Stimulated activated CD4-positive, alpha-beta T cell treated with anti-CD3 and anti-CD28 coated beads, TNF-alpha, amount 100 ng/mL, for 4 hours (primary cell): Measurements from ENCODE around the gene RSPO3.

Source experiments
- DNase-seq, 3 experiments: peaks; one replicate each; pipeline ENCODE4 v3.0.0-alpha.2; 2020; ENCODE audit warnings: low read depth in 3 of 3

The RSPO3 gene

DNA sequence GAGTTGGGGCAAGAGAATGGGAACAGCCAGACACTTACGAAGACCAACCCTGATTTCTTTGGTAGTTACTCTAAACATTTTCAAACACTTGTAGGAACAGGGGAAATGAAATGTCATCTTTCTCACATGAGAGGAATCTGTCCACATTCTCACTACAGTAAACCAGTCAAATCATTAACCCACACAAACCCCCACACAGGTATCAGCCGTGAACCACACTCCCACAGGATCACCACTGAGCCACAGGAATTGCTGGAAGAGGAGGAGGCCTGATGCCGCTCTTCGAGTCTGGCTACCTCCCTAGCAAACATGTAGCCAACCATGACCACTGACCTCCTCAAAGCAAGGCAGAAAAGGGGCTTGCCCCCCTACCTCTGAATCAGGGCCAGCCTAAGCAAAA lies 6.9 kb upstream of the RSPO3 start:
- no peak for DNase-seq

DNA sequence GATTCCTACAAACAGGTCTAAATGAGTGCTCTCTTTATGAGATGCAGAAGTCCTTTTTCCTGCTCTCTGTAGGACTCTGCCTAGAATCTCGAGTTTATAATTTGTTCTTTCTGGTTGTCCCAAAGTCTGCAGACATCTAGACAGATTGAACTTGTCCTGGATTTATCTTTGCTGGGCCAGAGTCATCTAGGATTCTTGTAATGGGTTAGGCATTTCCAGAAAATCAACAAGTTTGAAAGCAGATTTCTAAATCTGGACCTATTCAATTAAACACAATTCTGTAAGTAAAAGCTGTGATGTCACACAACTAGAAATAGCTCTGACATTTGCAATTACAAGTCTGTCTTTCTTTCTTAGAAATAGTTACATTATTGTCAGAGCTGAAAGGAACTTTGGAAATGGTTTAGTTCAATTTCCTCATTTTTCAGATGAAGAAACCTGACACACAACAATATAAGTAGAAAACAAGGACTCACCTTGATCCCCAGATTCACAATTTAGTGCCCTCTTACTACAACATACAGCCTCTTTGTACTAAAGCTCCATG lies 4.2 kb upstream of the RSPO3 start:
- no peak for DNase-seq

DNA sequence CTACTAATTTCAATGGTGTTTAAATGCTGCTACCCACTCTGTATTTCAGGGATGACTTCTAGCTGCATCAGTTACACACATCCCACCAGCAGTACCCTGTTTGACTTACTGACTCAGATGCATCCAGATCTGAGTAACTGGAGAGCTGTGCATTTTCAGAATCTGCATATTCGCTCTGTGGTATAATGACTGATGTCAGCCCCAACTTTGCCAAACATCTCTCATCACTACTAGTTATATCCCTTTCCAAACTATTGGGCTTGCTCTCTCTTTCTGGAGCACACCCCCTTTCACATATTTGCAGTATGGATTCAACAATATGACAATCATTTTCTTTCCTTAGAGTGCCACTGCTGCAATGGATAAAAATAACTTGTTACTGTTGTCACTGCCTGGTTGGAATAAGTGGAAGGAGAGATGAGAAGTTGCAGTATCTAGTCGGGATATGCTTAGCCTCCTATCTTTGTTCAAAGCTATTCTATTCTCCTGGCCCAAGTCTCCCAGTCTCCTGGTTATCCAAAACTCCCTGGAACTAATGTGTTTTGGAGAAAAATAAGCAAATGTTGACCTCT lies 3.3 kb upstream of the RSPO3 start:
- DNase-seq = no peak

DNA sequence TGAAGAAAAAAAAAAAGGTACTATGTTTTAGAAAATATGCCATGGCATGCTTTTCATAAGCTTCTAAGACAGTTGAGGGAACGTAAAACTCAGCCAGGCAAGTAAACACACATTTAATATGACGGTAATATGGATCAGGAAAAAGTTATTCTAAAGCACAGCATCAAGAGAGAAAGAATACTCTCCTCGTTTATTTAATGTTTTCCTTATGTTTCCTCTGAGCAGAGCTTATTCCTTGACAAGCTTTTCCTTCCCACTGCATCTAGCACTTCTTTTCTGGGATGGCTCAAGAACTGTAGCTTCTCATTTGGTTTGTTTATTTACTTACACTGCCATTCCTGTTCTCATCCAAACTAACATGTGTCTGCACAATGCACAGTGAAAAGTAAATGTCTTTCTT lies 2.7 kb upstream of the RSPO3 start:
- no peak for DNase-seq

DNA sequence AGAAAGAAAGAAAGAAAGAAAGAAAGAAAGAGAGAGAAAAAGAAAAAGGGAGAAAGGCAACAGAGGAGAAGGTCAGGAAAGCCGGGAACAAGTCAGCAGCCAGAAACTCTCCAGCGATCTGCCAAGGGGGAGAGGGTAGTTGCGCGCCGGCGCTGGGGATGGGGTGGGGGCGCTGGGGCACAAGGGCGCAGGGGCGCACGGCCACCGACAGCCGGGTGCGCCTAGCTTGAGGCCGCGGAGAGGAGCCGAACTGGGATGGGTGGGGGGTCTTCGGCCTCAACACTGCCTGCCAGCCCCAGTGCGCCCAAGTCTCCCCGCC lies 533 bp upstream of the RSPO3 start:
- no peak for DNase-seq

DNA sequence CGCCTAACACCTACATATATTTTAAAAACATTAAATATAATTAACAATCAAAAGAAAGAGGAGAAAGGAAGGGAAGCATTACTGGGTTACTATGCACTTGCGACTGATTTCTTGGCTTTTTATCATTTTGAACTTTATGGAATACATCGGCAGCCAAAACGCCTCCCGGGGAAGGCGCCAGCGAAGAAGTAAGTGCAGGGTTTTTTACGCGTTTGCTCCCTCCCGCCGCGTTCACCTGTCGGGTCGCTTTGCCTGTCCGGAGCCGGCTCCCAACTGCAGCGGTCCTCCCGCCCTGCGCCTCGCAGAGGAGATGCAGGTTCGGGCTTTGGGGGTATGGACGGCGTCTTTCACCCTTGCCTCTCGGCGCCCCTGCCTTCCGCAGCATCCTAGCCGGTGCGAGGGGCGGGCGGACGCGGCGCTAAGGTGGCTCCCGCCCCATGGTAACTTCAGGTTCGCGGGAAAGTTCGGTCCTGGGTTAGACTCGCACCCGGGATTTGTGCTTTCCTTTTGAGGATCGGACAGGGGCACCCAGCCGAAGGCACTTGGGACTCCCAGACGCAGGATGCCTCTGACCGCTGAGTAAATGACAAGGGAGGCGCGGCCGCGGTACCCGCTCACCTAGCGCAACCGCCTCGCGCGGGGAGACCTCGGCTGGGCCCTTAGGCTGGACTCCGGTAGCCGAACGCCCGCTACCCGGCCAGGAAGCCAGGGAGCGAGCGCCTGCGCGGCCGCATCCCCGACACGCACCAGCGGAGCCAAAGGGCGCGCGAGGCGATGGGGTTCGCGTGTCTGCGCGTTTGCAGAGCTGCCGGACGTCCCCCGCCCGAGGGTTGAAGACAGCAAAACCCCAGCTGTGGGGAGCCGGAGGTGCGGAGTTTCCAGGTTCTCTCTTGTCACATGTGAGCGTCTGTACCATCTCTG lies 891 bp downstream of the RSPO3 start:
- no peak for DNase-seq

DNA sequence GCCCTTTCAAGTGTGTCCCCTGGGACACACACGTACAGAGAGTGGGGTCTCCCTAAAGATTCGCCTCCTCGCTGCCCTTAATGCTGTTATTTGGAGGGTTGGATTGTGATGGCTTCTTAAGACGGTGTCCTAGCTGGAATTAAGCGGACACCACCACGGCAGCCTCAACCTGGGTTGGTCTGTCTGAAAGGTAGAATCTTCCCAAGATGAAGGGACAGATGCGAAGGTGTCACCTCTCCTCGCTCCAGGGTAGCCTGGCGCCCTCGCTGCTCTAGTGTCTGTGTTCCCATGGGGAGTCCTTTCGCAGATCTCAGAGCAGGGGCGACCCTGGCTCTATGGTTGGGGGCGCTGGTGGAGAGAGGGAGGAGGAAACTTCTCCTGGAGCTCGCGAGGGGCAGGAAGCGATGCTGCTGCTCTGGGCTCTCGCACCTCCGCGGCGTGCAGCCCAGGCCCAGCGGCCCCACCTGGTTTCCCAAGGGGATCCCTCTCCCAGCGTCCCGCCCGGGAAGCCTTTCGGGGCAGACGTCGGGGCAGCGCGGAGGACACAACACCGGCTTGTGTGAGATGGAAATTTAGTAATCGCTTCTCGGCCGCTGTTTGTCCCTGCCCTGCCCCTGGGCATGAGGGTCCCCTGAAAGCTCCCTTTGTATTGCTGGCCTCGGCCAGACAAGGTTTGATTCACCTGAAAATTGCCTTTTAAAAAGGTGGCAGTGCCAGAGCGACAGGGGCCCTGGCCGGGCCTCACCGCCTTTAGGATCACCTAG lies 1.7 kb downstream of the RSPO3 start:
- DNase-seq = no peak

DNA sequence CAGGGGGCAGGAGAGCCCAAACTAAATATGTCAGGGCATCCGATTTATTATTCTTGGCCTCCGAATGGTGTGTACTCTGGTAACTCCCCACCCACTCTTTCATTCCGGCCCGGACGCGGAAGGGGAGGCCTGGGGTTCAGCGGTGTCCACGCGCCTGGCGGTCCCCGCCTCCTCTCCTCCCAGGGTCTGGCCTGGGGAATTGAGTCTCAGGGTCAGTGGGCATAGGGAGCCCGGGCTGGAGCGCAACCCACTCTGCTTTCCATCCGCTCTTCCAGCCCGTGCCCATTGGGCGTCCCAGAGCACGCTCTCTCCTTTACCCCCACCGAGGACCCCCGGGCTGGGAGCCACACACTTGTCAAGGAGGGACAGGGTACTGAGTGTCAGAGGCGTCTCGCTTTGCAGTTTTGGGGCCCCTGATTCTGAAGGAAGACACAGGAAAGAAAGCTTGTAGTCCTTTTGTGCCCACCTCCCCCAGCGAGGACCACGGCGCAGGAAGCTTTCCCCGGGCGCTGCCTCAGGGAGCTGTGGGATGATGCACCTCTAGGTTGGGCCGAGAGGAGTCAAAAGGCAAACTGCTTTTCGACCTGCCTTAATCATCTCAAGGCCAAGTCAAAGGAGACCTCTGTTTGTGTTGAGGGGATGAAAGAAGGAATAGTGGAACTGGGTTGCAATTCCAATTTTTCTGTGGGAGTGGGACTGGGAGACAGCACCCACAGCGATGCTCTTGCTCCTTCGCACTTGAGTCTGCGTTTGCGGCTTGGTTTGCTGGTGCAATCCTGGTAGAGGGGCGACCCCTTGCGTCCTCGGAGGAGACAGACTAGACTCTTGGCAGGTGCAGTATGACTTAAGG lies 2.5 kb downstream of the RSPO3 start:
- DNase-seq = peak; percentile 16 to 37 (median 17)

DNA sequence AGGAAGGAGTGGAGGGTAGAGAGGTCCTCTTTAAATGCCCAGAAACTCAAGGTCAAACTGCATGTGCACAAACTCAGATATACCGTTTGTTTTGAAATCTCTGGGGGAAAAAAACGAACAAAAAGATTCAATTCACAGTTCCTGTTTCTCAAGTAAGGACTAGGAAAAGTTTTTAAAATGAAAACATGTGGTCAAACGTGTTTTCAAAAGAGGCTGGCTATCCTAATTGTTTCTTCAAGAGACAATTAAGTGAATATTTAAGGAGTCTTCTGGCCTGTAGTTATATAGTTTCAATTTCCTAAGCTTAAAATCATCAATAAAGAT lies 3.1 kb downstream of the RSPO3 start:
- no peak for DNase-seq

DNA sequence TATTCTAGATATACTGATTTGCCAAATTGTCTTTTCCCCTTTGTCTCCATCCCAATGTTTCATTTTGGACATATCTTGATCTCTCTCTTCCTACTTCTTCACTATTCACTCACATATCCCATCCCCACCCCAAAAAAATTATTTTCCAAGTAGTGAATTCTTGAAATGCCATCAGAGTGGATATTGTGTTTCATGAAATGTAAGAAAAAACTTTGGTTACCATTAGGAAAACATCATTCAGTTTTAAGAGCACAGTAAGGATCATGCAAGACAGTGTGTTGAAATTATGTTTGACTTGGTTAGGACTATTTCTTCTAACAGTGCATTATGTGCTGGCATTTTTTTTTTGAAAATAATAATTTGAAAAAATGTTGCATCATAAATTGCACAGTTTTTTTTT lies 5.7 kb downstream of the RSPO3 start:
- no peak for DNase-seq

DNA sequence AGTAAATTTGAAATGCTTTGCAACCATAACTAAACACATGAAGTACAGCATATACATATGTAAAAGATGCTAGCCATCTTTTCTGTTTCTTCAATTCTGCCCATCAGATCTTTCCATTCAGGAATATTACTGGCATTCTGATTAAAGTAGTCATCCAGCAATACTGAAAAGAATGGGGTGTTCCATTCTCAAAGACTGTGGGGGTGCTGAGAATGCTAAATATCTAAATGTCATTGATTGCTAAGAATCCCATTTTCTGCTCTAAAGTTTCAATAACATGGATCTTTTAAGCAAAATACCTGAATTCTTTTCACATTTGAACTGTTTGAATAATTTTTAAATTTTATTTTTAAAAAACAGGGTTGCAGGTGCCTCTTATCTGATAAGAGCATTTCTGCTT lies 6.2 kb downstream of the RSPO3 start:
- no peak for DNase-seq

DNA sequence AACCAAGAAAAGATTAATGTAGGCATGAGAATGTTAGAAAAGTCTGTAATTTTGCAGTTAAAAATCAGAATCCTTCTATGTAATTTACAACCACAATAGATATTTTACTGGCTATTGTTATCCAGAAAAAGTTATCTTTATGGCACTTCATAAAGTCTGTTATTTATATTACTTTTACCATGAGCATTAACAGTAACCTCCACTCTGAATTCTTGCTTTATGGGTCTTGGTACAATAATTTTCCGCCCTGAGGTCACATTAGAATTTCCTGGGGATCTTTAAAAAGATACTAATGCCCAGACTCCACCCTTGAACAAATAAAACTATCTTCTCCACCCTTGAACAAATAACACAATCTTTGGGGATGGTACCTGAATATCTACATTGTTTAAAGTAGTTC lies 9.6 kb downstream of the RSPO3 start:
- no peak for DNase-seq

DNA sequence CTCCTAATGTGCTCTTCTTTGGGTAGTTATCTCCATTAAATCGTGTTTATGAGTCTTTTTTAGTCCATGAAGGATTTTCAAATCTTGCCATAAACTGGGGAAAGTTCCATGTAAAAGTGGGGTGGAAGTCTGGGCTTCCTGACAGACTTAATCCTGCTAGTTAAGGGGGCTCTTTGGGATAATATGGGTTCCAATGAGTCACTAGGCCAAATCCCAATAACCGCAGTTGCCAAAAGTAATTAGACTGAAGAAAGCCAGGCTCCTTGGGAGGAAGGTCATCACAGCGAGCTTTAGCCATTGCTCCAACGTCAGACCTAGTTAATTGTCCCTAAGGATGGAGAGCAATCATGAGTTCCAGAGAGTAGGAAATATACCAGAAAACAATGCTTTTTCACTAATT lies 10.8 kb downstream of the RSPO3 start:
- no peak for DNase-seq

DNA sequence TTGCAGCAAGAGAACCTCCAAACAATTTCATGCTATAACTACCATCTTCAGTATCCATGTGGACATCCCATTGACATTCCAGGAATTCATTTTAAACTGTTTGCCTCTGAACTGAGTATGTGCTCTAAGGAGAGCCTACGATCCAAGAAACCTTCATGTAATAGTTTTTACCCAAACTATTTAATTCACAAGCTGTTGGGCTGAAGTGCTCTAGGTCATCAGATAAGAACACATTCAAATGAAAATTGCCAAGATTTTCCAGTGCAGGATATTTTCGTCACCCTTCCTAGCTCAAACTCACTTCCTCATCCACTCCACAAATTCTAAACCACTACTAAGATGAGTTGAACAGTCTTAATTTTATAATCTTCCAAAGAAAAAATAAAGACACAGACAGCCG lies 12.8 kb downstream of the RSPO3 start:
- DNase-seq = no peak

DNA sequence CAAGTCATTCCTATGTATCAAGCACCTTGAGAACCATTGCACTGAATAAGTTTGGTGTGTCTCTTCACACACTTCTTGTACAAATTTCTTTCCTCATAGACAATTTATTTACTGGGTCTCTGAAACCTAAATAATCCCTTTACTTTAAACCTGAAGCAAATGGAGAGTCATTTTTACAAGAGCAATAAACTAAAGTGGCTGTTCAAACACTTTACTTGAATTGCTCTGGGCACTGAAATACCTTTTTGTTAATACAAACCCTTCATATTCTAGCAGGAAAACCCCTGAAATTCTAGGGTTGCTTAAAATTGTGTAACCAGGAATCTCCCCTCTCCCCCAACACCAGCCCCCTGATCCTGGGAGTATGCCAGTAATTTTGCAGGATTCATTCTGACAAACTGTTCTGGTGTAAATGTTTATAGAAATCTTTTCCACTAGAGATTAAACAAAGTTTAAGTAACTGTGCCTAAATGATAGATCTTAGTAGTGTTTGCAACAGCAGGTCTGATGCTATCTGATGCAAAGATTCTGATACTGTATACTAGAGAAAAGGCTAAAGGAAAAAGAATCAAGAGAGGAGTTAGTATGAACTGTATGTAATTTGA lies 13.4 kb downstream of the RSPO3 start:
- DNase-seq = no peak

DNA sequence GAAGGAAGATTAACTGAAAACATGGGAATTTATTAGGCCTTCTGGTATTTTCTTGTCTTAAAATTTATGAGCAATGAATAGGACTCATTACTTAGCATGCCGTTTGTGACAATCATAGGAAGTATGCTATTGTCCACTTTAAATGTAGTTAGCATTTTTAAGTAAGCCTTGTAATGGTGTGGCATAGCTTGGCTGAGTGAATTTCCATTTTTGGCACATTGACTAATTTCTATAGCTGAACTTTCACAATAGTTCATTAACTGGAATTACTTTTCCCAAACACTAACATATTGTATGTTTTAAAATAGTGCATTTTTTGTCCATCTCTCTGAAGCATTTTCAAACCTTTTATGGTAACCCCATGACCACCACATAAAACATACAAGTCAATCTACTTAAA lies 15.7 kb downstream of the RSPO3 start:
- DNase-seq = no peak

DNA sequence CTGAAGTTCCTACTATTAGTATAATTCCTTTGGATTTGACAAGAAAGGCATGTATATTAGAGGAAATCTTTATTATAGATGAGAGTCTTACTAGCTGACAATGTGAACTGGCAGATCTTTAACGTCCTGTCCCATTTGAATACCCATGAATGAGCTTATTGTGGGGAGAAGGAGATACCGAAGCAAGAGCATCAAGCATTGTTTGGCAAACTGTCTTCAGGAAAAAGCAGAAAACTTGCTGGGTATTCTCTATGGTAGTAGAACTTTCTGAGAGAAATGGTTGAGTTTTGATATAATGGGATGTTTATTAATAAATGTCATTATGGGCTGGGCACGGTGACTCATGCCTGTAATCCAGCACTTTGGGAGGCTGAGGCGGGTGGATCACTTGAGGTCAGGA lies 18.3 kb downstream of the RSPO3 start:
- DNase-seq = no peak

DNA sequence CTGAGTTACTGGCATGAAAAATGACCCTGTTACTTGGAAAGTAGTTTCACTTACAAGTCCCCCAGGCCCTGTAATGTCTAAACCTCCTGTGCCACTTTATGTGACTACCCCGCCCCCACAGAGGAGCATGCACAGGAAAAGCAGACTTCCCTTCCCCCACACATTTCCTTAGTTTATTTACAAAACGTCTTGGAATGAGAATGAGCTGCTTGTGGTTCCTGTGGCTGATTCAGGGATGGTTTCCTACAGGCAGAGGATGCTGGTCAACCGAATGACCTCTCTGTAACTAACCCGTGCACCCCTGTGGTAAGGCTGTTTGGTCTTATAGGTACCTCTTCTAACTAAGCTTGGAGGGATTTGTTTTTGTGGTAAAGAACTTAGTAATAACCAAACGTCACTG lies 28.5 kb downstream of the RSPO3 start:
- DNase-seq = no peak

DNA sequence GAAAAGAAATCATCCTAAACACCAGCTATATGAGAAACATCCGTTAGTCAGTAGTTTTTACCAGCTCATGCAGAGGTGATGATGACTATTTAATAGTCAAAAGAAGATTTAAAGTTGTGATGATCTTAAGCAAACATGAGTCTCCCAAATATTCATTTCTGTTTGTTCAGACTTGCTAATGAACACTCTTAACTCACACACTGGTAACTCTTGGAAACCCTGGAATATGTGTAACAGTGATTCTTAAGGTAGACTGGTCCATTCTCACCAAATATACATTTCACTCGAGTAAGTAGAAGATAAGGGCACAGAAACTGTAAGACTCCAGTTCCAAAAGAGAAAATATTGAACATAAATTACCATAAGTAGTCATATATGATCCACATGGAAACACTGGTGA lies 29.1 kb downstream of the RSPO3 start:
- no peak for DNase-seq

DNA sequence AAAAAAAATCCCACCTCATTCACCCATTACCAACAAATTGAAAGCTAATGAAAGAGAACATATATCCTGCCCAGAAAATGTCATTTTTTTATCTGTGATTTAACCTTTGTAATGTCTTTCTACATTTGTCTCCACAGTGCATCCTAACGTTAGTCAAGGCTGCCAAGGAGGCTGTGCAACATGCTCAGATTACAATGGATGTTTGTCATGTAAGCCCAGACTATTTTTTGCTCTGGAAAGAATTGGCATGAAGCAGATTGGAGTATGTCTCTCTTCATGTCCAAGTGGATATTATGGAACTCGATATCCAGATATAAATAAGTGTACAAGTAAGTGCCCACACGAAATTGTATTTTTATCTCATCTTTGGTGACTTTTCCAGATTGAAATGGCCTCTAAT lies 30.0 kb downstream of the RSPO3 start:
- no peak for DNase-seq

DNA sequence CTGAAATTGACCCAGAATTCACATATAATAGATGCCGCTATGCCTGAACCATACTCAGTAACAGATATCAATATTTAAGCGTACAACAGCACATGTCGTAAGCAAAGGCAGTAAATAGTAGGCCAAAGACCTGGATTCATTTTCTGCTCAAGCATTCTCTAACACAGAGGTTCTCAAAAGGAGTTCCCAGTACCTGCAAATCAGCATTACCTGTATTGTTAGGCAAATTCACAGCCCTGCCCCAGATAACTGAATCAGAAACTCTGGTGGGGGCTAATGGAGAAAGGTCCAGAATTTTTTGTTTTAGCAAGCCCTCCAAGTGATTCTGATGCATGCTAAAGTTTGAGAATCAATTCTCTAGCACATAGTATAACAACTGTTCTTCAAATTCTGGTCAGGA lies 36.0 kb downstream of the RSPO3 start:
- no peak for DNase-seq

DNA sequence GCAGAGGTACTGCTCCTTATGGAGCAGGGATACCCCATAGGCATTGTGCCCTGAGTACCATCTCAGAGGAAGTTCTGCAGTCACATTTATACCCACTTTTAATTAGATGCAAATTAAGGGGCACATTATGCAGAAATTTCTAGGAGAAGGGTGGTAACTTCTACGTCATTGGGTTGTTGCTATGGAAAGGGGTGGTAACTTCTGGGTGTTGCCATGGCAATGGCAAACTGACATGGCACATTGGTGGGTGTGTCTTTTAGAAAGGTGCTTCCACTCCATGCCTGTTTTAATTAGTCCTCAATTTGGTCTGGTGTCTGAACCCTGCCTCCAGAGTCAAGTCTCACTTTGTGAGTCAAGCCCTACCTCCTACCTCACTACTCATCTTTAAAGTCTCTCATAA lies 42.0 kb downstream of the RSPO3 start:
- no peak for DNase-seq
